K562 (cell line): ENCODE data around the gene IGF1R. TPM values are rescaled to one million over a fixed set of nuclear protein-coding genes. Genes with fewer than 3 reads are reported as not detected.

ENCODE experiments used
- ATAC-seq: fragments of 200-7000 bp; cut with Tn5 transposase; 3 replicates; pipeline ENCODE4 v1.9.1; 2020; ENCODE audit warnings: moderate library complexity
- BruUV-seq: library from RNA; stranded (reverse); fragments of 400-500 nt; replicated peaks from 2 replicates; lab custom pipeline; 2021; lab: Mats Ljungman, UMichigan
- CTCF ChIA-PET: fragments of 300-600 bp; formaldehyde crosslinking; extraction: SDS; loops from one replicate; lab custom pipeline; 2021; ENCODE audit warnings: low intra/inter-chr PET ratio; lab: Yijun Ruan, JAX
- POLR2A ChIA-PET: fragments of 300-600, 350-650 bp; sonication (Branson Sonifier 250); formaldehyde crosslinking; extraction: SDS; loops from one replicate; lab custom pipeline; 2021; ENCODE audit warnings: antibody characterized with exemption, inconsistent platforms; lab: Yijun Ruan, JAX
- DNase-seq, 4 experiments: peaks; one replicate each; pipeline versions ENCODE4 v3.0.0 to v3.0.0-alpha.2; 2011 to 2018; ENCODE audit warnings: low spot score in 3 of 4, mixed read lengths in 3 of 4; ENCODE audit errors: extremely low read depth in 1 of 4
- FAIRE-seq: peaks from 2 replicates; lab custom pipeline; 2011; peaks lifted over from hg19 to GRCh38; lab: Jason Lieb, UNC
- H2AFZ ChIP-seq: 2 replicates; pipeline ENCODE4 v1.6.0; 2011; ENCODE audit warnings: low read depth, low read length, control low read depth, inconsistent platforms
- H3K27ac ChIP-seq: fragments of 200-600 bp; 3 replicates; pipeline ENCODE4 v1.8.0; 2011; ENCODE audit warnings: low read depth, mild to moderate bottlenecking, control low read depth, inconsistent platforms, low read length, moderate library complexity, mixed read lengths; ENCODE audit errors: extremely low read depth
- H3K27me3 ChIP-seq, 2 experiments: fragments of 300-600 bp in 1 of 2; 2 replicates in 1 of 2; 3 replicates in 1 of 2; pipeline versions ENCODE4 v1.6.0 to v1.8.0; 2011; ENCODE audit warnings: inconsistent platforms in 2 of 2, low read length in 2 of 2, mild to moderate bottlenecking in 1 of 2, mixed read lengths in 1 of 2, moderate library complexity in 1 of 2; ENCODE audit not compliant: control insufficient read depth in 2 of 2, insufficient read depth in 2 of 2
- H3K36me3 ChIP-seq: fragments of 300-600 bp; 3 replicates; pipeline ENCODE4 v1.8.0; 2011; ENCODE audit warnings: mild to moderate bottlenecking, low read length, inconsistent platforms; ENCODE audit not compliant: control insufficient read depth, insufficient read depth
- H3K4me1 ChIP-seq, 2 experiments: fragments of 200-600 bp in 1 of 2; replicated peaks in 1 of 2; 2 replicates in 1 of 2; 3 replicates in 1 of 2; pipeline versions ENCODE4 v1.5.1 to v1.8.0; 2011; ENCODE audit warnings: inconsistent platforms in 2 of 2, low read length in 2 of 2, mild to moderate bottlenecking in 1 of 2, mixed read lengths in 1 of 2, moderate library complexity in 1 of 2; ENCODE audit not compliant: control insufficient read depth in 2 of 2, insufficient read depth in 2 of 2
- H3K4me2 ChIP-seq: 2 replicates; pipeline ENCODE4 v1.6.1; 2011; ENCODE audit warnings: low read length, control low read depth, inconsistent platforms, mixed read lengths; ENCODE audit not compliant: insufficient read depth
- H3K4me3 ChIP-seq: fragments of 200-600 bp; sonication (generic), shearing (Covaris generic); 2 replicates; pipeline ENCODE4 v1.5.1; 2016; ENCODE audit warnings: control low read depth, inconsistent platforms
- H3K79me2 ChIP-seq: fragments of 200-600 bp; 3 replicates; pipeline ENCODE4 v1.8.0; 2011; ENCODE audit warnings: low read length, inconsistent platforms; ENCODE audit not compliant: control insufficient read depth, insufficient read depth
- H3K9ac ChIP-seq, 2 experiments: 2 replicates each; pipeline versions ENCODE4 v1.6.0 to v1.6.1; 2011; ENCODE audit warnings: low read depth in 2 of 2, low read length in 2 of 2, control low read depth in 1 of 2, inconsistent platforms in 1 of 2, mild to moderate bottlenecking in 1 of 2, mixed read lengths in 1 of 2; ENCODE audit not compliant: insufficient read depth in 1 of 2
- H3K9me1 ChIP-seq: one replicate; pipeline ENCODE4 v1.6.0; 2011; ENCODE audit warnings: inconsistent platforms, mild to moderate bottlenecking, low read length, moderate library complexity; ENCODE audit not compliant: control insufficient read depth, insufficient read depth
- H3K9me3 ChIP-seq: replicated peaks from 2 replicates; pipeline ENCODE4 v1.5.1; 2011; ENCODE audit warnings: low read depth, low read length, inconsistent platforms; ENCODE audit not compliant: control insufficient read depth, insufficient read depth
- H4K20me1 ChIP-seq: replicated peaks from 2 replicates; pipeline ENCODE4 v1.6.1; 2011; ENCODE audit warnings: low read length, inconsistent platforms, mixed read lengths; ENCODE audit not compliant: control insufficient read depth, insufficient read depth
- ATF6 ChIP-seq: sonication (generic); formaldehyde crosslinking; IDR thresholded peaks from 2 replicates; pipeline ENCODE4 v1.4.0; 2020; ENCODE audit warnings: mild to moderate bottlenecking, missing genetic modification reagents
- CCNT2 ChIP-seq: IDR thresholded peaks from 2 replicates; pipeline ENCODE4 v1.6.1; 2011; ENCODE audit warnings: borderline replicate concordance, low read depth, mild to moderate bottlenecking, moderate library complexity, mixed read lengths, low read length; ENCODE audit not compliant: insufficient read length; ENCODE audit errors: extremely low read depth
- CEBPG ChIP-seq, 3 experiments: fragments of 200-800 bp in 1 of 3; sonication (Bioruptor generic) in 1 of 3; sonication (generic) in 1 of 3; formaldehyde crosslinking in 1 of 3; IDR thresholded peaks in 2 of 3; conservative IDR thresholded peaks in 1 of 3; 2 replicates each; pipeline versions ENCODE4 v1.6.1 to v1.8.0; 2016 to 2022; ENCODE audit warnings: missing compliant biosample characterization in 2 of 3, missing genetic modification characterization in 2 of 3, mild to moderate bottlenecking in 1 of 3, missing genetic modification reagents in 1 of 3
- CHD4 ChIP-seq: fragments of 200-600 bp; sonication (generic); IDR thresholded peaks from 3 replicates; pipeline ENCODE4 v1.6.1; 2012; ENCODE audit warnings: low read depth, mild to moderate bottlenecking, mixed read lengths, low read length, inconsistent platforms; ENCODE audit not compliant: insufficient read depth, insufficient replicate concordance, poor library complexity, severe bottlenecking
- KAT7 ChIP-seq: sonication (generic); formaldehyde crosslinking; IDR thresholded peaks from 2 replicates; pipeline ENCODE4 v1.8.0; 2022; ENCODE audit warnings: missing genetic modification reagents, mild to moderate bottlenecking, borderline replicate concordance
- MCM5 ChIP-seq: fragments of 450-650 bp; IDR thresholded peaks from 2 replicates; pipeline ENCODE4 v1.6.1; 2016; ENCODE audit warnings: low read depth
- MED1 ChIP-seq: sonication (generic); formaldehyde crosslinking; IDR thresholded peaks from 2 replicates; pipeline ENCODE4 v1.8.1; 2023; ENCODE audit warnings: missing genetic modification reagents, borderline replicate concordance
- RNF219 ChIP-seq: fragments of 250-450 bp; sonication (Bioruptor Pico); IDR thresholded peaks from 2 replicates; pipeline ENCODE4 v1.5.0; 2022; ENCODE audit warnings: mild to moderate bottlenecking
- SAP30 ChIP-seq: fragments of 200-600 bp; sonication (generic); IDR thresholded peaks from 2 replicates; pipeline ENCODE4 v1.6.1; 2012; ENCODE audit warnings: borderline replicate concordance, low read depth, mild to moderate bottlenecking, moderate library complexity, low read length, control low read depth, inconsistent platforms; ENCODE audit not compliant: insufficient read depth, poor library complexity, severe bottlenecking
- TEAD4 ChIP-seq, 2 experiments: sonication (generic) in 1 of 2; formaldehyde crosslinking in 1 of 2; IDR thresholded peaks; 2 replicates each; pipeline versions ENCODE4 v1.6.1 to v1.8.0; 2012 to 2022; ENCODE audit warnings: borderline replicate concordance in 1 of 2, inconsistent platforms in 1 of 2, low read length in 1 of 2, mild to moderate bottlenecking in 1 of 2, missing genetic modification reagents in 1 of 2
- ZBTB11 ChIP-seq, 3 experiments: fragments of 200-800 bp in 1 of 3; fragments of 250-450 bp in 1 of 3; fragments of 450-650 bp in 1 of 3; sonication (Bioruptor Pico) in 1 of 3; sonication (Bioruptor generic) in 1 of 3; formaldehyde crosslinking in 1 of 3; IDR thresholded peaks; 2 replicates each; pipeline versions ENCODE4 v1.6.1 to v1.8.0; 2016 to 2022; ENCODE audit warnings: mild to moderate bottlenecking in 2 of 3, missing genetic modification characterization in 2 of 3, missing compliant biosample characterization in 1 of 3, moderate library complexity in 1 of 3
- ZNF408 ChIP-seq: fragments of 250-450 bp; sonication (Bioruptor Pico); IDR thresholded peaks from 2 replicates; pipeline ENCODE4 v1.4.0; 2020; ENCODE audit warnings: low read depth, mild to moderate bottlenecking, moderate library complexity
- WGBS: fragments of 100-300 bp; shearing (Covaris generic); methylation state at CpG from one replicate; pipeline ENCODE4 v1.1.6; 2016; ENCODE audit warnings: low coverage, mixed read lengths; ENCODE audit not compliant: insufficient coverage; ENCODE audit errors: missing lambda C conversion rate; 5-methylcytosine and 5-hydroxymethylcytosine counted together
- in situ Hi-C: fragments of 300-500 bp; cut with MboI; formaldehyde crosslinking; loops from 4 replicates; pipeline ENCODE4 v1.15.0; 2018; ENCODE audit warnings: inconsistent platforms, mixed read lengths
- intact Hi-C: fragments of 100-400 bp; cut with micrococcal nuclease; formaldehyde crosslinking; loops from 2 replicates; pipeline ENCODE4 v1.14.2; 2022
- polyA plus RNA-seq, 8 experiments: library from polyadenylated mRNA; depleted of rRNA in 4 of 8; stranded (reverse) in 5 of 8; unstranded in 3 of 8; fragments of >200 nt; fragmentation: Nextera tagmentation in 2 of 8; fragmentation: Illumina TruSeq in 1 of 8; extraction: Ambion mirVana in 2 of 8; extraction: Trizol in 1 of 8; gene quantifications; 2 replicates each; pipeline versions ENCODE4 v1.2.1 to v1.2.3, GENCODE V29; 2011 to 2014; ENCODE audit warnings: inconsistent platforms in 1 of 8, missing spikeins in 1 of 8
- total RNA-seq, 7 experiments: library from RNA; depleted of rRNA in 6 of 7; stranded (reverse); fragments of >200 nt in 6 of 7; fragmentation: Illumina TruSeq in 2 of 7; extraction: Trizol in 2 of 7; gene quantifications; 2 replicates each; pipeline versions ENCODE4 v1.2.1 to v1.2.3, GENCODE V29; 2011 to 2021; ENCODE audit warnings: low replicate concordance in 1 of 7

Gene IGF1R
- total and polyA plus RNA-seq, 9 of the 15 experiments (the other 6 are each of a cell fraction or from before 2014, with no cell fraction given) = 0.35 to 8.0 (median 1.6) TPM

GRCh38 chr15:98722645-98723044 lies 74.3 kb downstream of the IGF1R start:
- in situ Hi-C loops (no loop called here), intact Hi-C loops (no loop called here)
- no peak overlapping the region for H2AFZ ChIP-seq
- H3K4me2 ChIP-seq = no peak overlapping the region
- no peaks in the 10 kb centered on the region for H3K79me2 ChIP-seq
- no peak overlapping the region for H3K27ac ChIP-seq
- FAIRE-seq = no peak
- BruUV-seq = no TSS peak
- H4K20me1 ChIP-seq = peaks cover 36% of the 10 kb centered on the region
- WGBS = 5% methylated on average over 3 of the region's 3 CpGs
- ATAC-seq = no peak
- no peak overlapping the region for H3K9ac ChIP-seq
- no peaks in the 10 kb centered on the region for H3K36me3 ChIP-seq
- no peaks in the 10 kb centered on the region for H3K4me1 ChIP-seq
- CTCF ChIA-PET = no interaction called here
- no peaks in the 10 kb centered on the region for H3K9me3 ChIP-seq
- H3K9me1 ChIP-seq = no peaks in the 10 kb centered on the region
- no peak overlapping the region for H3K4me3 ChIP-seq
- POLR2A ChIA-PET = no interaction called here
- H3K27me3 ChIP-seq = peaks cover 6 to 38% of the 10 kb centered on the region in 2 experiments
- no peak for DNase-seq
- TF ChIP-seq SAP30 = no peak
- TF ChIP-seq TEAD4 (IDR thresholded peaks at IDR 0.05; ENCODE audit: low read length) = no peak
- TF ChIP-seq TEAD4 (CRISPR knock-in tag; IDR thresholded peaks at IDR 0.05; ENCODE audit: borderline replicate concordance) = no peak
- no peak for TF ChIP-seq MCM5
- no peak for TF ChIP-seq KAT7 (CRISPR knock-in tag)
- TF ChIP-seq ZNF408 (CRISPR knock-in tag) = no peak
- TF ChIP-seq ATF6 = no peak
- TF ChIP-seq CCNT2 = no peak
- no peak for TF ChIP-seq MED1
- TF ChIP-seq ZBTB11 (CRISPR knock-in tag; IDR thresholded peaks at IDR 0.05) = no peak
- TF ChIP-seq CHD4 = no peak
- no peak for TF ChIP-seq CEBPG (CRISPR knock-in tag; IDR thresholded peaks at IDR 0.05)
- TF ChIP-seq CEBPG (tag; conservative IDR thresholded peaks at IDR 0.05 in 1 of 2, IDR thresholded peaks at IDR 0.05 in 1 of 2) = no peak
- no peak for TF ChIP-seq RNF219 (CRISPR knock-in tag)
